H9 (cell line): ENCODE data around the gene FAM240A. TPM values are rescaled to one million over a fixed set of nuclear protein-coding genes. Genes with fewer than 3 reads are reported as not detected.

Experiments
- DNase-seq: peaks from one replicate; pipeline ENCODE4 v3.0.0-alpha.2; 2017
- H2AFZ ChIP-seq: one replicate; pipeline ENCODE4 v1.6.1; 2013; ENCODE audit warnings: mild to moderate bottlenecking, low read length, control low read depth, moderate library complexity
- H2AK5ac ChIP-seq: 2 replicates; pipeline ENCODE4 v1.6.1; 2013; ENCODE audit warnings: low read length, control low read depth, mixed read lengths; ENCODE audit not compliant: insufficient read length
- H2BK120ac ChIP-seq: one replicate; pipeline ENCODE4 v1.6.1; 2013; ENCODE audit warnings: low read depth, mild to moderate bottlenecking, low read length, control low read depth, inconsistent platforms; ENCODE audit not compliant: poor library complexity, severe bottlenecking
- H2BK12ac ChIP-seq: 2 replicates; pipeline ENCODE4 v1.6.1; 2013; ENCODE audit warnings: low read length, control low read depth, mixed read lengths, low read depth; ENCODE audit not compliant: insufficient read length
- H2BK15ac ChIP-seq: 2 replicates; pipeline ENCODE4 v1.6.1; 2013; ENCODE audit warnings: low read depth, low read length, control low read depth
- H2BK20ac ChIP-seq: one replicate; pipeline ENCODE4 v1.6.1; 2013; ENCODE audit warnings: low read depth, mild to moderate bottlenecking, low read length, control low read depth, inconsistent platforms; ENCODE audit not compliant: poor library complexity, severe bottlenecking
- H2BK5ac ChIP-seq: 2 replicates; pipeline ENCODE4 v1.6.1; 2013; ENCODE audit warnings: low read length, control low read depth, mixed read lengths; ENCODE audit not compliant: insufficient read length
- H3K14ac ChIP-seq: 2 replicates; pipeline ENCODE4 v1.6.1; 2013; ENCODE audit warnings: low read length, control low read depth; ENCODE audit not compliant: insufficient read depth
- H3K18ac ChIP-seq: 2 replicates; pipeline ENCODE4 v1.6.1; 2013; ENCODE audit warnings: low read depth, mild to moderate bottlenecking, mixed read lengths, low read length, control low read depth; ENCODE audit not compliant: insufficient read length
- H3K23ac ChIP-seq: 2 replicates; pipeline ENCODE4 v1.6.1; 2013; ENCODE audit warnings: low read length, control low read depth, mixed read lengths, low read depth; ENCODE audit not compliant: insufficient read length
- H3K23me2 ChIP-seq: 2 replicates; pipeline ENCODE4 v1.6.1; 2013; ENCODE audit warnings: low read depth, mild to moderate bottlenecking, mixed read lengths, low read length, control low read depth; ENCODE audit not compliant: insufficient read length, poor library complexity, severe bottlenecking
- H3K27ac ChIP-seq: 2 replicates; pipeline ENCODE4 v1.5.1; 2013; ENCODE audit warnings: low read length, control low read depth, mixed read lengths, low read depth; ENCODE audit not compliant: insufficient read length
- H3K27me3 ChIP-seq: 2 replicates; pipeline ENCODE4 v1.6.1; 2013; ENCODE audit warnings: low read length, control low read depth, inconsistent platforms; ENCODE audit not compliant: insufficient read depth
- H3K4ac ChIP-seq: 2 replicates; pipeline ENCODE4 v1.6.1; 2013; ENCODE audit warnings: low read depth, mild to moderate bottlenecking, control low read depth, inconsistent platforms, low read length, moderate library complexity
- H3K4me1 ChIP-seq: 2 replicates; pipeline ENCODE4 v1.6.1; 2013; ENCODE audit warnings: low read length, control low read depth, inconsistent platforms; ENCODE audit not compliant: insufficient read depth
- H3K4me2 ChIP-seq: 2 replicates; pipeline ENCODE4 v1.6.1; 2013; ENCODE audit warnings: low read length, control low read depth, mixed read lengths; ENCODE audit not compliant: insufficient read length, insufficient read depth
- H3K56ac ChIP-seq: 2 replicates; pipeline ENCODE4 v1.6.1; 2013; ENCODE audit warnings: low read depth, mild to moderate bottlenecking, mixed read lengths, low read length, control low read depth; ENCODE audit not compliant: insufficient read length
- H3K79me1 ChIP-seq: 2 replicates; pipeline ENCODE4 v1.6.1; 2013; ENCODE audit warnings: low read depth, mild to moderate bottlenecking, moderate library complexity, low read length, control low read depth, inconsistent platforms; ENCODE audit not compliant: insufficient read depth, poor library complexity, severe bottlenecking
- H3K79me2 ChIP-seq: 2 replicates; pipeline ENCODE4 v1.6.1; 2013; ENCODE audit warnings: low read length, control low read depth, inconsistent platforms; ENCODE audit not compliant: insufficient read depth
- H3K9ac ChIP-seq: 2 replicates; pipeline ENCODE4 v1.6.1; 2013; ENCODE audit warnings: low read length, control low read depth, mixed read lengths; ENCODE audit not compliant: insufficient read length; ENCODE audit errors: extremely low read depth
- H3K9me3 ChIP-seq: one replicate; pipeline ENCODE4 v1.6.1; 2013; ENCODE audit warnings: low read depth, low read length, inconsistent platforms; ENCODE audit not compliant: control insufficient read depth
- H3T11ph ChIP-seq: one replicate; pipeline ENCODE4 v1.6.1; 2013; ENCODE audit warnings: mild to moderate bottlenecking, low read length, control low read depth, inconsistent platforms
- H4K20me1 ChIP-seq: one replicate; pipeline ENCODE4 v1.6.1; 2013; ENCODE audit not compliant: control insufficient read depth, insufficient read length, insufficient read depth
- H4K5ac ChIP-seq: 2 replicates; pipeline ENCODE4 v1.6.1; 2013; ENCODE audit warnings: low read depth, mild to moderate bottlenecking, mixed read lengths, low read length, control low read depth; ENCODE audit not compliant: insufficient read length
- H4K8ac ChIP-seq: replicated peaks from 2 replicates; pipeline ENCODE4 v1.6.1; 2013; ENCODE audit warnings: low read length, control low read depth, mixed read lengths, low read depth; ENCODE audit not compliant: insufficient read length
- H4K91ac ChIP-seq: 2 replicates; pipeline ENCODE4 v1.6.1; 2013; ENCODE audit warnings: low read depth, mild to moderate bottlenecking, moderate library complexity, mixed read lengths, low read length, control low read depth; ENCODE audit not compliant: insufficient read length
- H3K27ac Mint-ChIP-seq, 3 experiments: 2 replicates in 2 of 3; 3 replicates in 1 of 3; pipeline ENCODE4 v1.8.0; 2020 to 2021; ENCODE audit warnings: mixed read lengths in 3 of 3, mild to moderate bottlenecking in 1 of 3, moderate library complexity in 1 of 3
- H3K27me3 Mint-ChIP-seq: 2 replicates; pipeline ENCODE4 v1.8.0; 2021; ENCODE audit warnings: low read depth, mild to moderate bottlenecking, moderate library complexity, mixed read lengths
- H3K36me3 Mint-ChIP-seq, 3 experiments: 2 replicates in 2 of 3; 3 replicates in 1 of 3; pipeline ENCODE4 v1.8.0; 2020 to 2021; ENCODE audit warnings: low read depth in 3 of 3, mixed read lengths in 3 of 3; ENCODE audit not compliant: insufficient read depth in 1 of 3
- H3K4me1 Mint-ChIP-seq, 2 experiments: 2 replicates each; pipeline ENCODE4 v1.8.0; 2020; ENCODE audit warnings: mixed read lengths in 2 of 2
- H3K4me3 Mint-ChIP-seq, 2 experiments: 2 replicates in 1 of 2; 3 replicates in 1 of 2; pipeline ENCODE4 v1.8.0; 2020 to 2021; ENCODE audit warnings: mild to moderate bottlenecking in 2 of 2, mixed read lengths in 2 of 2, moderate library complexity in 1 of 2
- H3K9me3 Mint-ChIP-seq, 2 experiments: 2 replicates in 1 of 2; 3 replicates in 1 of 2; pipeline ENCODE4 v1.8.0; 2020; ENCODE audit warnings: mild to moderate bottlenecking in 2 of 2, mixed read lengths in 2 of 2, moderate library complexity in 1 of 2
- WGBS: extraction: QIAGEN DNeasy Blood & Tissue Kit; methylation state at CpG from one replicate; pipeline ENCODE4 v1.1.7; 2013; ENCODE audit warnings: missing lambda C conversion rate, low lambda C conversion rate, mixed read lengths; ENCODE audit not compliant: insufficient read length; ENCODE audit errors: extremely low coverage; 5-methylcytosine and 5-hydroxymethylcytosine counted together
- total RNA-seq: library from RNA; stranded (reverse); gene quantifications from 2 replicates; pipeline ENCODE4 v1.2.1, GENCODE V29; 2021
- TF ChIP-seq, protein P1 (sequence below): fragments of 200-600 bp; sonication (generic); conservative IDR thresholded peaks from 3 replicates; pipeline ENCODE4 v1.8.0; 2021; ENCODE audit warnings: antibody characterized with exemption, mild to moderate bottlenecking

The FAM240A gene
- total RNA-seq, 1 experiment from 2014 or later = 0.11 TPM

DNA sequence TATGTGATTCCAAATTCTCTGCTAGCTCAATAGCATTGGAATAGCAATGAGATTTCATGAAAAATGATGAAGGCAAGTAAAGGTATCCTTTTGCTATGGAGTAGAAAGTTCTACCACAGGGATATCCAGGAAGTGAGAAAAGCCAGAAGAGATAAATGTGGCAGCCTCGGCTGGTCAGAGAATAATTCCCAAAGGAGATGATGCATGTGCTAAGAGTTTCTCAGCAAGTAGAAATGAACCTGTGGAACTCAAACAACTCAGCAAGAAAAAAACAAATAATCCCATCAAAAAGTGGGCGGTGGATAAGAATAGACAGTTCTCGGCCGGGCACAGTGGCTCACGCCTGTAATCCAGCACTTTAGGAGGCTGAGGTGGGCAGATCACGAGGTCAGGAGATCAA lies 42.9 kb downstream of the FAM240A start:
- Histone ChIP-seq H3K23ac (no peak overlapping the region), H2BK15ac (no peak overlapping the region), H2BK20ac (no peak overlapping the region), H3K79me2 (no peaks in the 10 kb centered on the region), H3K23me2 (no peaks in the 10 kb centered on the region), H3K4me1 (peaks cover 9% of the 10 kb centered on the region; the same call in 1 of the 2 replicates), H3K27ac (no peak overlapping the region), H3K4me2 (no peak overlapping the region), H3T11ph (no peak overlapping the region), H4K20me1 (no peaks in the 10 kb centered on the region), H3K9ac (no peak overlapping the region), H4K91ac (no peak overlapping the region), H3K9me3 (no peaks in the 10 kb centered on the region), H2AK5ac (no peak overlapping the region), H2BK12ac (no peak overlapping the region), H3K27me3 (no peaks in the 10 kb centered on the region), H2BK120ac (no peak overlapping the region), H4K5ac (no peak overlapping the region), H2AFZ (no peak overlapping the region), H3K4ac (no peak overlapping the region), H3K79me1 (no peaks in the 10 kb centered on the region), H3K14ac (no peak overlapping the region), H2BK5ac (no peak overlapping the region), H3K56ac (no peak overlapping the region), H3K18ac (no peak overlapping the region), H4K8ac (no peak overlapping the region)
- DNase-seq = no peak
- Mint-ChIP-seq H3K4me1 (peaks cover 44 to 46% of the 10 kb centered on the region in 2 experiments), H3K27me3 (peaks cover 2% of the 10 kb centered on the region; the same call in 1 of the 2 replicates), H3K4me3 (no peak overlapping the region), H3K36me3 (peaks cover 0 to 9% (median 8%) of the 10 kb centered on the region in 3 experiments), H3K27ac (no peak overlapping the region; a peak in 1 of 7 replicates), H3K9me3 (peaks cover 15 to 20% of the 10 kb centered on the region in 2 experiments)
- TF ChIP-seq, protein P1, sequence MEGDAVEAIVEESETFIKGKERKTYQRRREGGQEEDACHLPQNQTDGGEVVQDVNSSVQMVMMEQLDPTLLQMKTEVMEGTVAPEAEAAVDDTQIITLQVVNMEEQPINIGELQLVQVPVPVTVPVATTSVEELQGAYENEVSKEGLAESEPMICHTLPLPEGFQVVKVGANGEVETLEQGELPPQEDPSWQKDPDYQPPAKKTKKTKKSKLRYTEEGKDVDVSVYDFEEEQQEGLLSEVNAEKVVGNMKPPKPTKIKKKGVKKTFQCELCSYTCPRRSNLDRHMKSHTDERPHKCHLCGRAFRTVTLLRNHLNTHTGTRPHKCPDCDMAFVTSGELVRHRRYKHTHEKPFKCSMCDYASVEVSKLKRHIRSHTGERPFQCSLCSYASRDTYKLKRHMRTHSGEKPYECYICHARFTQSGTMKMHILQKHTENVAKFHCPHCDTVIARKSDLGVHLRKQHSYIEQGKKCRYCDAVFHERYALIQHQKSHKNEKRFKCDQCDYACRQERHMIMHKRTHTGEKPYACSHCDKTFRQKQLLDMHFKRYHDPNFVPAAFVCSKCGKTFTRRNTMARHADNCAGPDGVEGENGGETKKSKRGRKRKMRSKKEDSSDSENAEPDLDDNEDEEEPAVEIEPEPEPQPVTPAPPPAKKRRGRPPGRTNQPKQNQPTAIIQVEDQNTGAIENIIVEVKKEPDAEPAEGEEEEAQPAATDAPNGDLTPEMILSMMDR = no peak
- WGBS = no CpG with 5 or more reads among the region's 6 CpGs
